Cerebellar nuclear complex (tissue), 1 donor: ENCODE results near the gene OPALIN.

ENCODE experiments used
- DNase-seq, 2 experiments: peaks; one replicate each; lab custom pipeline; 2025; lab: John Stamatoyannopoulos, UW

Gene OPALIN

GRCh38 chr10:96358851-96359540 lies at the start of gene OPALIN:
OPALIN (minus strand) TSS chr10:96359002; CDS start chr10:96358896, 106 bp downstream.
- DNase-seq = no peak

- DNase-seq = no peak
Measured at GRCh38 chr10:96408201-96408600, 49.4 kb upstream of the OPALIN start.

GRCh38 chr10:96407560-96408069 lies 48.8 kb upstream of the OPALIN start:
- no peak for DNase-seq

GRCh38 chr10:96406091-96406490 lies 47.3 kb upstream of the OPALIN start:
- no peak for DNase-seq

- no peak for DNase-seq
Measured at GRCh38 chr10:96402417-96403305, 43.9 kb upstream of the OPALIN start.

GRCh38 chr10:96401036-96401435 lies 42.2 kb upstream of the OPALIN start:
- no peak for DNase-seq

GRCh38 chr10:96400465-96400864 lies 41.7 kb upstream of the OPALIN start:
- DNase-seq = no peak

GRCh38 chr10:96397902-96398301 lies 39.1 kb upstream of the OPALIN start:
- no peak for DNase-seq

- DNase-seq = peak in 1 of 2 experiments; percentile 26
Measured at GRCh38 chr10:96395931-96396877, 37.4 kb upstream of the OPALIN start.

- peak; percentile 90 to 95 for DNase-seq
Measured at GRCh38 chr10:96390460-96390864, 31.7 kb upstream of the OPALIN start.

GRCh38 chr10:96389785-96390184 lies 31.0 kb upstream of the OPALIN start:
- DNase-seq = no peak

- no peak for DNase-seq
Measured at GRCh38 chr10:96387601-96388000, 28.8 kb upstream of the OPALIN start.

- no peak for DNase-seq
Measured at GRCh38 chr10:96387161-96387560, 28.4 kb upstream of the OPALIN start.

GRCh38 chr10:96384506-96384905 lies 25.7 kb upstream of the OPALIN start:
- no peak for DNase-seq

- no peak for DNase-seq
Measured at GRCh38 chr10:96380821-96381220, 22.0 kb upstream of the OPALIN start.

- DNase-seq = no peak
Measured at GRCh38 chr10:96379758-96380157, 21.0 kb upstream of the OPALIN start.

GRCh38 chr10:96378741-96379140 lies 19.9 kb upstream of the OPALIN start:
- no peak for DNase-seq

- DNase-seq = no peak
Measured at GRCh38 chr10:96377816-96378294, 19.1 kb upstream of the OPALIN start.

GRCh38 chr10:96376483-96376882 lies 17.7 kb upstream of the OPALIN start:
- DNase-seq = no peak

- DNase-seq = peak; percentile 54 to 57
Measured at GRCh38 chr10:96374985-96375830, 16.4 kb upstream of the OPALIN start.

- DNase-seq = no peak
Measured at GRCh38 chr10:96374639-96374984, 15.8 kb upstream of the OPALIN start.
